Progenitor cell of endocrine pancreas (in vitro differentiated cells): ENCODE measurements around the gene LRTM2. TPM values are rescaled to one million over a fixed set of nuclear protein-coding genes. Genes with fewer than 3 reads are reported as not detected.

Experiments used
- DNase-seq: peaks from one replicate; pipeline ENCODE4 v3.0.0; 2021; ENCODE audit warnings: low spot score; ENCODE audit not compliant: unreplicated experiment
- H3K27ac Mint-ChIP-seq: 2 replicates; pipeline ENCODE4 v1.8.0; 2021; ENCODE audit warnings: mild to moderate bottlenecking, moderate library complexity, mixed read lengths
- H3K27me3 Mint-ChIP-seq: 2 replicates; pipeline ENCODE4 v1.8.0; 2021; ENCODE audit warnings: mixed read lengths
- H3K36me3 Mint-ChIP-seq: 2 replicates; pipeline ENCODE4 v1.8.0; 2022; ENCODE audit warnings: mixed read lengths; ENCODE audit not compliant: insufficient read depth
- H3K4me1 Mint-ChIP-seq: 2 replicates; pipeline ENCODE4 v1.8.0; 2021; ENCODE audit warnings: low read depth, mixed read lengths
- H3K4me3 Mint-ChIP-seq: 2 replicates; pipeline ENCODE4 v1.8.0; 2021; ENCODE audit warnings: low read depth, mild to moderate bottlenecking, moderate library complexity, mixed read lengths
- H3K9me3 Mint-ChIP-seq: 2 replicates; pipeline ENCODE4 v1.8.0; 2021; ENCODE audit warnings: low read depth, mixed read lengths
- long read RNA-seq: library from polyadenylated mRNA; unstranded; transcript quantifications from one replicate; pipeline ENCODE4 v2.0.0, GENCODE V29; 2020
- total RNA-seq: library from RNA; stranded (reverse); gene quantifications from 2 replicates; pipeline ENCODE4 v1.2.1, GENCODE V29; 2021
- TF ChIP-seq, protein P1 (sequence below): fragments of 200-600 bp; sonication (generic); IDR thresholded peaks from one replicate; pipeline ENCODE4 v1.5.0; 2021; ENCODE audit warnings: antibody characterized with exemption, mild to moderate bottlenecking; ENCODE audit not compliant: unreplicated experiment

The LRTM2 gene
- total RNA-seq = 0.48 and 0.53 TPM in 2 replicates
- long read RNA-seq = 0 reads

- H3K4me3 Mint-ChIP-seq = no peak within 1 kb of the TSS
- H3K27me3 Mint-ChIP-seq = peaks cover 59% of the 10 kb centered on the region
- peaks cover 16% of the 10 kb centered on the region for H3K4me1 Mint-ChIP-seq
- H3K9me3 Mint-ChIP-seq = no peaks in the 10 kb centered on the region
- no peak within 1 kb of the TSS for H3K27ac Mint-ChIP-seq
- no peak for DNase-seq
- H3K36me3 Mint-ChIP-seq = no peaks in the 10 kb centered on the region
- TF ChIP-seq, protein P1, sequence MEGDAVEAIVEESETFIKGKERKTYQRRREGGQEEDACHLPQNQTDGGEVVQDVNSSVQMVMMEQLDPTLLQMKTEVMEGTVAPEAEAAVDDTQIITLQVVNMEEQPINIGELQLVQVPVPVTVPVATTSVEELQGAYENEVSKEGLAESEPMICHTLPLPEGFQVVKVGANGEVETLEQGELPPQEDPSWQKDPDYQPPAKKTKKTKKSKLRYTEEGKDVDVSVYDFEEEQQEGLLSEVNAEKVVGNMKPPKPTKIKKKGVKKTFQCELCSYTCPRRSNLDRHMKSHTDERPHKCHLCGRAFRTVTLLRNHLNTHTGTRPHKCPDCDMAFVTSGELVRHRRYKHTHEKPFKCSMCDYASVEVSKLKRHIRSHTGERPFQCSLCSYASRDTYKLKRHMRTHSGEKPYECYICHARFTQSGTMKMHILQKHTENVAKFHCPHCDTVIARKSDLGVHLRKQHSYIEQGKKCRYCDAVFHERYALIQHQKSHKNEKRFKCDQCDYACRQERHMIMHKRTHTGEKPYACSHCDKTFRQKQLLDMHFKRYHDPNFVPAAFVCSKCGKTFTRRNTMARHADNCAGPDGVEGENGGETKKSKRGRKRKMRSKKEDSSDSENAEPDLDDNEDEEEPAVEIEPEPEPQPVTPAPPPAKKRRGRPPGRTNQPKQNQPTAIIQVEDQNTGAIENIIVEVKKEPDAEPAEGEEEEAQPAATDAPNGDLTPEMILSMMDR = no peak
Measured at GRCh38 chr12:1820191-1820895, at the start of gene LRTM2. LRTM2 (plus strand) TSS chr12:1820565; CDS start chr12:1828149, 7,584 bp downstream.

- H3K27me3 Mint-ChIP-seq = no peaks in the 10 kb centered on the region
- no peaks in the 10 kb centered on the region for H3K9me3 Mint-ChIP-seq
- peaks cover 31% of the 10 kb centered on the region for H3K4me1 Mint-ChIP-seq
- no peak for DNase-seq
- peak overlapping the region; percentile 8 for H3K27ac Mint-ChIP-seq
- TF ChIP-seq, protein P1 = no peak
- peaks cover 16% of the 10 kb centered on the region for H3K36me3 Mint-ChIP-seq
- no peak overlapping the region for H3K4me3 Mint-ChIP-seq
Measured at GRCh38 chr12:1773937-1774655, 46.3 kb upstream of the LRTM2 start.

DNA sequence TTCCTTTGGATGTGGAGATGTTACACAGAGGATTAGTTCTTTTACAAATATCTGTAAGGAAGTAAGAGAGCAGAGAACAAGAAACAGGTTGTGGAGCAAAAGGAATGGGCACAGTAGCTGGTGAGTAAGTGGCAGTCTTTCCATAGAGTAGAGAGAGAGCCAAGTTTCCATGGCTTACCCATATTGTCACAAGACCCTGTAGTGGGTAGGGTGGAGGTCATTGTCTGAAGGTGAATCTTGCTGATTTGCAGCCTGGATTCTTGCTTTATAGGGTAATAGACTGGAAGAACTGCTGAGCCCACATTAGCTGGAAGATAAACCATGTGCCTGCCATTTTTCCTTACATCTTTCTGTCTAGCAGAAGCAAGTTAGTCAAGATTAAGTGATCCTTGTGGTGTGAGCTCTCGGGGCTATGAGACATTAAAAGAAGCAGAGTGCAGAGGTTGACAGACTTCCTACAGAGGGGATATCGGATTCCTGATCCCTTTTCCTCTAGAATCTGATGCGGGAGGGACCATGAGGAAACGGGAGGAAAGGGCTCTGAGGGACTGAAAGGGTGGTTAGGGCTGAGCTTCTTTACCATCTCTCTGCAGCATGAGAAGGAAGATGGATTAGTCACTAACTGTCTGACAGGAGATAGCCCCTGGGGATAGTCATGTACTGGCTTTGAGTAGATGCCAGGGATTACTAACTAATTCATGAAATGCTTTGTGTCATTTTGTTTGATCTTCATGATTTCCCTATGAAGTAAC lies 44.0 kb upstream of the LRTM2 start:
- Mint-ChIP-seq H3K27me3 (no peaks in the 10 kb centered on the region), H3K4me1 (peaks cover 21% of the 10 kb centered on the region), H3K36me3 (peaks cover 18% of the 10 kb centered on the region), H3K4me3 (no peak overlapping the region), H3K9me3 (no peaks in the 10 kb centered on the region), H3K27ac (peak overlapping the region; percentile 7)
- TF ChIP-seq, protein P1 = no peak
- DNase-seq = no peak

DNA sequence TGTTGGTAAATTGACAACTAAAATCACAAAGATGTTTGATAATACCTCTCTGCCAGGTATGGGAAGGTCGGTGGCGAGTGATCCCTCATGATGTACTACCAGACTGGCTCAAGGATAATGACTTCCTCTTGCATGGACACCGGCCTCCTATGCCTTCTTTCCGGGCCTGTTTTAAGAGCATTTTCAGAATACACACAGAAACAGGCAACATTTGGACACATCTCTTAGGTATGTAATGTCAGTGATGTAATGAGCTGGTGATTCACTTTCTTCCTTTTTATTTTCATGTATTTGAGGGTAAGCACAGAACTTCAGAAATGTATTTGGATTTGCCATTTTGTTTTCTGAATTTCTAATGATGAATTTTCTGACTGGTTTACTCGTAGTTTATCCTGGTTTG lies 42.6 kb upstream of the LRTM2 start:
- TF ChIP-seq, protein P1 = no peak
- Mint-ChIP-seq H3K27ac (no peak overlapping the region), H3K27me3 (no peaks in the 10 kb centered on the region), H3K36me3 (peaks cover 17% of the 10 kb centered on the region), H3K9me3 (no peaks in the 10 kb centered on the region), H3K4me3 (no peak overlapping the region), H3K4me1 (peaks cover 27% of the 10 kb centered on the region)
- no peak for DNase-seq

- Mint-ChIP-seq H3K27ac (no peak overlapping the region), H3K9me3 (no peaks in the 10 kb centered on the region), H3K36me3 (peaks cover 17% of the 10 kb centered on the region), H3K4me3 (no peak overlapping the region), H3K27me3 (no peaks in the 10 kb centered on the region), H3K4me1 (peaks cover 18% of the 10 kb centered on the region)
- TF ChIP-seq, protein P1 = no peak
- no peak for DNase-seq
Measured at GRCh38 chr12:1778911-1779310, 41.5 kb upstream of the LRTM2 start.
